ENCODE data around the gene FAM170B. TPM values are rescaled to one million over a fixed set of nuclear protein-coding genes. Genes with fewer than 3 reads are reported as not detected.

The FAM170B gene
- total RNA-seq, 1 experiment from 2014 or later: not detected

DNA sequence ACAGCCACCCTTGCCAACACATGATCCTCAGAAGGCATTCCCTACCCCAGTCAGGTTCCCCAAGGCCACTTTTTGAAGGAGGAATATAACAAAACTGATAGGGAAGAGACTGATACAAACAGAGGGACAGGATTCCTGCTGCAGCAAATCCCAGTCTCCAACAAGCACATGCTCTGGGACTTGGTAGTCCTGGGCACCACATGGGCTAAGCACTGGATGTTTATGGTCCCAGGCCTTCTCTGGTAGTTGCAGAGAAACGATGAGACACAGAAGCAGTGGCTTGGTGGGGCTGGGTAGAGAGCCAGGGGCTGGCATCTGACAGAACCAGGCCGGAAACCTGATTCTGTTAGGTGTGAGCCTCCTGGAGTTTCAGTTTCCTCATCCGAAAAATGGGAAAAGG, 21.7 kb downstream of the FAM170B start:
- no peaks in the 10 kb centered on the region for H3K36me3 ChIP-seq (ENCODE audit: insufficient read depth, low read length)
- H3K27ac ChIP-seq (ENCODE audit: low read length): no peak overlapping the region
- no peak for DNase-seq
- H3K4me3 ChIP-seq (ENCODE audit: low read length): no peak overlapping the region
- no peak overlapping the region for H2AFZ ChIP-seq (ENCODE audit: low read length)
- H3K9me2 ChIP-seq (replicated peaks; ENCODE audit: insufficient read depth, low read length): no peaks in the 10 kb centered on the region
- H3K27me3 ChIP-seq (ENCODE audit: low read length): no peaks in the 10 kb centered on the region
- no peak overlapping the region for H3K4me2 ChIP-seq (ENCODE audit: low read depth, low read length, poor library complexity, severe bottlenecking)
- no peaks in the 10 kb centered on the region for H3K9me3 ChIP-seq (ENCODE audit: low read length)
- H4K20me1 ChIP-seq (ENCODE audit: insufficient read depth, low read depth, low read length): no peaks in the 10 kb centered on the region
- no peaks in the 10 kb centered on the region for H3K79me2 ChIP-seq (ENCODE audit: low read length)
- no peaks in the 10 kb centered on the region for H3K4me1 ChIP-seq (ENCODE audit: low read length)
- H3K9ac ChIP-seq (ENCODE audit: low read length): no peak overlapping the region

DNA sequence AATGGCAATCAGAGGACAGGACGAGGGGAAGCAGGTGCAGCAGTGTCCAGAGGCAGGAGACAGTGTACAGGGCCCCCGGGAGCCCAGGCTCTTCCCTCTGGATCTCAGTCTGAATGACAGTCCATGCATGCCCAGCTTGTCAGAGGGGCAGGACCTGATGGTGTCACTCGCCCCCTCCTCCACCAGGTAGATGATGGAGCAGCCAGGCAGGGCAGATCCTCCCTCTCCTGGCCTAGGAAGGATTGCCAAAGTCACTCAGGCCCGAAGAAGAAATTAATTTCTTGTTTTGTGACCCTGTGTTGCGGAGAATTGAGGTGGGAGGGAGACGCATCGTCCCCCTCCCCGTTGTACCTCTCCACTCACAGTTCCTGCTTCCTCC, 22.5 kb downstream of the FAM170B start:
- Histone ChIP-seq H3K4me2 (ENCODE audit: low read depth, low read length, poor library complexity, severe bottlenecking) (no peak overlapping the region), H3K9me2 (replicated peaks; ENCODE audit: insufficient read depth, low read length) (no peaks in the 10 kb centered on the region), H2AFZ (ENCODE audit: low read length) (no peak overlapping the region), H3K4me1 (ENCODE audit: low read length) (no peaks in the 10 kb centered on the region), H3K79me2 (ENCODE audit: low read length) (no peaks in the 10 kb centered on the region), H3K9me3 (ENCODE audit: low read length) (no peaks in the 10 kb centered on the region), H4K20me1 (ENCODE audit: insufficient read depth, low read depth, low read length) (no peaks in the 10 kb centered on the region), H3K4me3 (ENCODE audit: low read length) (no peak overlapping the region), H3K27ac (ENCODE audit: low read length) (no peak overlapping the region), H3K9ac (ENCODE audit: low read length) (no peak overlapping the region), H3K27me3 (ENCODE audit: low read length) (no peaks in the 10 kb centered on the region), H3K36me3 (ENCODE audit: insufficient read depth, low read length) (no peaks in the 10 kb centered on the region)
- DNase-seq: no peak

DNA sequence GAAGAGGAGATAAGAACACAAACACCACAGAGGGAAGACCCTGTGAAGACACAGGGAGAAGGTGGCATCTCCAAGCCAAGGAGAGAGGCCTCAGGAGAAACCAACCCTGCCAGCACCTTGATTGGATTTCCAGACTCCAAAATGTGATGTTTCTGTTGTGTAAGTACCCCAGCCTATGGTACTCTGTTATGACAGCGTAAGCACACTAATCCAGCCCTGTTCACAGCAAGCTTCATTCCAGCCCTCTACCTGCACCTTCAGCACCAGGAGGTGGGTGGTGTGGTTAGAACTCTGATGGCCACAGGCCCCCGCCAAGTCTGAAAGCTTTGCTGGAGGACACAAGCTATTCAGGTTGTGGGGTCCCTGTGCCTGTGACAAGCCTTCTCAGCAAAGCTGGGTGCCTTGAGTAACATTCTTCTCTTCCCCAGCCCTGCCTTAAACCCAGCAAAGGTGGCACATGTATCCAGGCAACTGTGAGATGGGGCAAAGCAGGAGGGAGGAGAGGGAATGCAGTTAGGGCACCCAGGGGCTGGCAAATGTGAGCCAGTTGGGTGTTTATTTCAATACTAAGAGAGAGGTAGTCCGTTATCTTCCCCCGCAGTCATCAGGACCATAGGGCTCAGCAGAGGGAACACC, 23.0 kb downstream of the FAM170B start:
- no peak overlapping the region for H3K4me2 ChIP-seq (ENCODE audit: low read depth, low read length, poor library complexity, severe bottlenecking)
- H3K36me3 ChIP-seq (ENCODE audit: insufficient read depth, low read length): no peaks in the 10 kb centered on the region
- no peaks in the 10 kb centered on the region for H3K79me2 ChIP-seq (ENCODE audit: low read length)
- H2AFZ ChIP-seq (ENCODE audit: low read length): no peak overlapping the region
- H4K20me1 ChIP-seq (ENCODE audit: insufficient read depth, low read depth, low read length): no peaks in the 10 kb centered on the region
- no peaks in the 10 kb centered on the region for H3K9me3 ChIP-seq (ENCODE audit: low read length)
- no peak for DNase-seq
- H3K4me3 ChIP-seq (ENCODE audit: low read length): no peak overlapping the region
- no peak overlapping the region for H3K27ac ChIP-seq (ENCODE audit: low read length)
- no peaks in the 10 kb centered on the region for H3K9me2 ChIP-seq (replicated peaks; ENCODE audit: insufficient read depth, low read length)
- H3K9ac ChIP-seq (ENCODE audit: low read length): no peak overlapping the region
- no peaks in the 10 kb centered on the region for H3K27me3 ChIP-seq (ENCODE audit: low read length)
- H3K4me1 ChIP-seq (ENCODE audit: low read length): no peaks in the 10 kb centered on the region

DNA sequence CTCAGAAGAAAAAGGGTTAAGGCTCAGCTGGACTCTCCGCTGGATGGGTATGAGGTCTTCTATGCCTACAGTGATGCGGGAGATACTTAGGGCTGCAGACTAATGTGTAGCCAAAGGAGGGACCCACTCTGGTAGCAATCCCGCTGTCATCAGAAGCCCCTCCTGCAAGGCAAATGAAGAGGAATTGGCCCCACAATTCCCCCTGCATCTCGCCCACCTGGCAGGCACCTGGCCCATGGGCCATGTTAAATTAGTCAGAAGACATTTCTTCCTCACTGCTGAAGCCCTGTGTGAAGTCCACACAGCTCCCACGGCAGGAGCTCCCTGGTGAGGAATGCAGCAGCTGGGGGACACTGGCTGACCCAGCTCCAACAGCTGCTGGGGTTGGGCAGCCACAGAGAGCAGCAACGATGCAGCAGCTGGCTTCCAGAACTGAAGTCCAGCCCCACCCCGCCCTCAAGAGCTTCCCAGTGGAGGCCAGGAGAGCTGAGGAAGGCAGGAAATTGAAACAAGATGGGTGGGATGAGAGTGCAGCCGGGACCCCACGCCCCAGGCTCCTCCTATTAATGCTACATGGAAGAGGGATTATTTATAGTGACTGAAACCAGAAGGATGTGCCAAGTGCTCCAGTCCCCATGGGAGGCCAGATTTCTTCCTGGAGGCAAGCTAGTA, 24.0 kb downstream of the FAM170B start:
- Histone ChIP-seq H2AFZ (ENCODE audit: low read length) (no peak overlapping the region), H3K4me3 (ENCODE audit: low read length) (no peak overlapping the region), H3K4me1 (ENCODE audit: low read length) (no peaks in the 10 kb centered on the region), H3K27me3 (ENCODE audit: low read length) (no peaks in the 10 kb centered on the region), H3K9me2 (replicated peaks; ENCODE audit: insufficient read depth, low read length) (no peaks in the 10 kb centered on the region), H3K4me2 (ENCODE audit: low read depth, low read length, poor library complexity, severe bottlenecking) (no peak overlapping the region), H3K36me3 (ENCODE audit: insufficient read depth, low read length) (no peaks in the 10 kb centered on the region), H3K9ac (ENCODE audit: low read length) (no peak overlapping the region), H3K27ac (ENCODE audit: low read length) (no peak overlapping the region), H3K9me3 (ENCODE audit: low read length) (no peaks in the 10 kb centered on the region), H3K79me2 (ENCODE audit: low read length) (no peaks in the 10 kb centered on the region), H4K20me1 (ENCODE audit: insufficient read depth, low read depth, low read length) (no peaks in the 10 kb centered on the region)
- no peak for DNase-seq

DNA sequence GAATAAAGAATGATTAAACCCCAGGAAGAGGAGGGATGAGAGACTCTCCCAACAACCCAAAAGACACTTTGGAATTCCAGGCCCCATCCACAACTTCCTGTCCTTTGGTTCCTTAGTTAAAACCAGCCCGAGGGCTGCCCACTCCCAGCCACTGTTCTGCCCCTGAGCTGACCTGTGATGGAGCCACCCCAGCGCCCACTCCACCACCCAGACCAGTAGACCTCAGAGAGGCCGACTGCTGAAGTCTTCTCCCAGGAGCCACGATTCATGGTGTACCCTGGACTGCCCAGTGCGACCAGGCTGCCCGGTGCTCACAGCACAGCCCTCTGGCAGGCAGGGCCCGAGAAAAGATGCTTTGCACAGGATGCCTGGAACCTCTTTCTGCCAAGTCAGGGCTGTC, 25.2 kb downstream of the FAM170B start:
- Histone ChIP-seq H3K9me2 (replicated peaks; ENCODE audit: insufficient read depth, low read length) (no peaks in the 10 kb centered on the region), H3K4me1 (ENCODE audit: low read length) (no peaks in the 10 kb centered on the region), H3K4me2 (ENCODE audit: low read depth, low read length, poor library complexity, severe bottlenecking) (no peak overlapping the region), H3K9me3 (ENCODE audit: low read length) (no peaks in the 10 kb centered on the region), H3K36me3 (ENCODE audit: insufficient read depth, low read length) (no peaks in the 10 kb centered on the region), H3K9ac (ENCODE audit: low read length) (no peak overlapping the region), H3K27me3 (ENCODE audit: low read length) (no peaks in the 10 kb centered on the region), H3K79me2 (ENCODE audit: low read length) (no peaks in the 10 kb centered on the region), H3K27ac (ENCODE audit: low read length) (no peak overlapping the region), H3K4me3 (ENCODE audit: low read length) (no peak overlapping the region), H4K20me1 (ENCODE audit: insufficient read depth, low read depth, low read length) (no peaks in the 10 kb centered on the region), H2AFZ (ENCODE audit: low read length) (no peak overlapping the region)
- DNase-seq: no peak

DNA sequence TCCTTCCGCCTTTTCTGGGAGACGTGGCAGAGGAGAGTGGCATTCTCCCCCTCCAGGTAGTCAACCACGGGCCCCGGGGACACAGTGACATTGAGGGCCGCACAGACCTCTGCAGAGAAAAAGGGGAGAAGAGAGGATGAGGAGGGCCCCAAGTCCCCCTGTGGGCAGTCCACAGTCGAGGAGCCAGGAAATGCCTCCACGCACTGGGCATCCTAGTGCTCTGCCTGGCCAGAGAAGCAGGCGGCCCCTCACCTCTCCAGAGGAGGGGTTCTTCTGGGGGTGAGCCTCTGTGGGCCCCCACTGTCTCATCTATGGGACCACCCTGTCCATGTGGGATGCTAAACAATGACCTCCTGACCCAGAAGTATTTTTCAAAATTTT, 25.9 kb downstream of the FAM170B start:
- Histone ChIP-seq H3K27me3 (ENCODE audit: low read length) (no peaks in the 10 kb centered on the region), H3K4me1 (ENCODE audit: low read length) (no peaks in the 10 kb centered on the region), H3K79me2 (ENCODE audit: low read length) (no peaks in the 10 kb centered on the region), H2AFZ (ENCODE audit: low read length) (no peak overlapping the region), H3K9me2 (replicated peaks; ENCODE audit: insufficient read depth, low read length) (no peaks in the 10 kb centered on the region), H3K27ac (ENCODE audit: low read length) (no peak overlapping the region), H3K4me2 (ENCODE audit: low read depth, low read length, poor library complexity, severe bottlenecking) (no peak overlapping the region), H3K4me3 (ENCODE audit: low read length) (no peak overlapping the region), H3K9me3 (ENCODE audit: low read length) (no peaks in the 10 kb centered on the region), H3K36me3 (ENCODE audit: insufficient read depth, low read length) (no peaks in the 10 kb centered on the region), H4K20me1 (ENCODE audit: insufficient read depth, low read depth, low read length) (no peaks in the 10 kb centered on the region), H3K9ac (ENCODE audit: low read length) (no peak overlapping the region)
- no peak for DNase-seq

DNA sequence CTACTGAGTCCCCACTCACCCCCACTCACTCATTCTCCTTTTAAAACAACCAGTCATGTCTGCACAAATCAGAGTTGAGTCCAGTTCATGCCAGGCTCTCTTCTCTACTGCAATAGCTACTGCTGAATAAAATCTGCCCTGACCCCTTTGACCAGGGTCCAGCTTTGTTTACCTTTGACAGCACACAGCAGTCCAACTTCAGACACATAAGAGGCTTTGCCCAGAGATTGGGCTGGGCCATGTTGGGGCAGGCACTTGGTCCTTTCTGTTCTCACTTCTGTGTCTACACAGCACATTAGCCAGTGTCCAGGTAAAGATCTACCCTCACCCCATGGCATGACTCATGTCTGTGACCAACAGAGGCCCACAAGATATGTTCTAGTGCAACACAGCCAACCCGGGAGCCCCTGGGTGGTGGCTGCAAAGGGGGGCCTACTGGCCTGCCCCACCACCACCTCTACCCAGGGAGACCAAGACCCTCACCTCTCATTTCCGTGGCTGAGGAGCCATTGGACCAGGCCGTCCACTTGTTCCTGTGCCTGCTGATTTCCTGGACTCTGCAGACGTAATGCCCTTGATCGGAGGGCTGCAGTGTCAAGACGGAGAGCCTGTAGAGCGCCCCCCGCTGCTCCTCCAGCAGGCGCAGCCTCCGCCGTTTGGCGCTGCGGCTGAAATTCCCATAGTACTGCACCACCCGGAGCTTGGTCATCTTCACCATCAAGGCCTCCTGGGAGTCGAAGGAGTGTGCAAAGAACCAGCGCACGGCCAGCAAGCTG, 26.5 kb downstream of the FAM170B start:
- Histone ChIP-seq H3K9ac (ENCODE audit: low read length) (no peak overlapping the region), H3K27ac (ENCODE audit: low read length) (no peak overlapping the region), H3K9me2 (replicated peaks; ENCODE audit: insufficient read depth, low read length) (no peaks in the 10 kb centered on the region), H3K4me3 (ENCODE audit: low read length) (no peak overlapping the region), H3K36me3 (ENCODE audit: insufficient read depth, low read length) (no peaks in the 10 kb centered on the region), H3K27me3 (ENCODE audit: low read length) (no peaks in the 10 kb centered on the region), H4K20me1 (ENCODE audit: insufficient read depth, low read depth, low read length) (no peaks in the 10 kb centered on the region), H3K4me2 (ENCODE audit: low read depth, low read length, poor library complexity, severe bottlenecking) (no peak overlapping the region), H3K9me3 (ENCODE audit: low read length) (no peaks in the 10 kb centered on the region), H3K79me2 (ENCODE audit: low read length) (no peaks in the 10 kb centered on the region), H2AFZ (ENCODE audit: low read length) (no peak overlapping the region), H3K4me1 (ENCODE audit: low read length) (no peaks in the 10 kb centered on the region)
- DNase-seq: no peak

DNA sequence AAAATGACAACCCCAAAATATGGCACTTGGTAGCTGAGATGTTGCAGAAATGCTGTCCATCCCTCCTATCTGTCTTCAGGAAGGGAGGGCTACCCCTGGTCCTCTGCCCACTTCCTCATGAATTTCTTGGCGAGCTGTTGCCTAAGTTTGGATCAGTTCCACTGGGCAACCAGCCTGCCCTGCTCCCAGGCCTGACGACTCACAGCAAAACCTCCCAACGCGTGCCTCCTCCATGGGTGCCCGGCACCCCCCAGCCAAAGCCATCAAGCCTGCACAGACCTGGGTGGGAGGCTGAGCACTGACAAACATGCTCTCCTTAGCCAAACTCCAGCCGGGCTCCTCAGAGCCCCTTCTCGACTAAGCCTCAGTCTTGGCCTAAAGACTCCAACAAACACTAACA, 27.4 kb downstream of the FAM170B start:
- Histone ChIP-seq H3K27ac (ENCODE audit: low read length) (no peak overlapping the region), H2AFZ (ENCODE audit: low read length) (no peak overlapping the region), H3K4me3 (ENCODE audit: low read length) (no peak overlapping the region), H3K9ac (ENCODE audit: low read length) (no peak overlapping the region), H3K79me2 (ENCODE audit: low read length) (no peaks in the 10 kb centered on the region), H3K27me3 (ENCODE audit: low read length) (no peaks in the 10 kb centered on the region), H3K9me2 (replicated peaks; ENCODE audit: insufficient read depth, low read length) (no peaks in the 10 kb centered on the region), H3K9me3 (ENCODE audit: low read length) (no peaks in the 10 kb centered on the region), H3K4me1 (ENCODE audit: low read length) (no peaks in the 10 kb centered on the region), H4K20me1 (ENCODE audit: insufficient read depth, low read depth, low read length) (no peaks in the 10 kb centered on the region), H3K4me2 (ENCODE audit: low read depth, low read length, poor library complexity, severe bottlenecking) (no peak overlapping the region), H3K36me3 (ENCODE audit: insufficient read depth, low read length) (no peaks in the 10 kb centered on the region)
- DNase-seq: no peak
